Middle frontal gyrus (tissue), 1 donor: ENCODE results near the gene TMEM131.
"Not testable (repeated sequence)": the region's sequence is repeated elsewhere in the genome, so short reads cannot be mapped to it uniquely, and the experiment has no call there.

Source experiments
- DNase-seq: peaks from one replicate; pipeline ENCODE4 v3.0.0-alpha.2; 2015; ENCODE audit warnings: low spot score; ENCODE audit errors: extremely low spot score

Gene TMEM131

GRCh38 chr2:97868986-97869721 lies 126.6 kb downstream of the TMEM131 start:
- no peak for DNase-seq

- no peak for DNase-seq
These were observed 131.9 kb downstream of the TMEM131 start for GRCh38 chr2:97863829-97864228.

- DNase-seq = no peak
These were observed 134.6 kb downstream of the TMEM131 start for GRCh38 chr2:97861177-97861576.

GRCh38 chr2:97858442-97858841 lies 137.3 kb downstream of the TMEM131 start:
- no peak for DNase-seq

GRCh38 chr2:97857553-97857952 lies 138.2 kb downstream of the TMEM131 start:
- DNase-seq = no peak

GRCh38 chr2:97853057-97853456 lies 142.7 kb downstream of the TMEM131 start:
- DNase-seq = not testable (repeated sequence)

GRCh38 chr2:97851172-97851571 lies 144.6 kb downstream of the TMEM131 start:
- no peak for DNase-seq

GRCh38 chr2:97849881-97850528 lies 145.7 kb downstream of the TMEM131 start:
- no peak for DNase-seq

GRCh38 chr2:97848306-97848705 lies 147.4 kb downstream of the TMEM131 start:
- no peak for DNase-seq

GRCh38 chr2:97846716-97847115 lies 149.0 kb downstream of the TMEM131 start:
- DNase-seq = not testable (repeated sequence)

- DNase-seq = no peak
These were observed 149.9 kb downstream of the TMEM131 start for GRCh38 chr2:97845818-97846217.

- DNase-seq = no peak
These were observed 150.6 kb downstream of the TMEM131 start for GRCh38 chr2:97845133-97845532.

- DNase-seq = no peak
These were observed 151.4 kb downstream of the TMEM131 start for GRCh38 chr2:97844311-97844859.

GRCh38 chr2:97840198-97840597 lies 155.6 kb downstream of the TMEM131 start:
- DNase-seq = no peak

- no peak for DNase-seq
These were observed 161.1 kb downstream of the TMEM131 start for GRCh38 chr2:97834610-97835009.

- DNase-seq = no peak
These were observed 164.6 kb downstream of the TMEM131 start for GRCh38 chr2:97831121-97831520.

- not testable (repeated sequence) for DNase-seq
These were observed 166.5 kb downstream of the TMEM131 start for GRCh38 chr2:97829255-97829654.

GRCh38 chr2:97827013-97827412 lies 168.7 kb downstream of the TMEM131 start:
- DNase-seq = not testable (repeated sequence)

- not testable (repeated sequence) for DNase-seq
These were observed 169.4 kb downstream of the TMEM131 start for GRCh38 chr2:97826266-97826847.

GRCh38 chr2:97824011-97824410 lies 171.7 kb downstream of the TMEM131 start:
- DNase-seq = not testable (repeated sequence)

- DNase-seq = not testable (repeated sequence)
These were observed 173.9 kb downstream of the TMEM131 start for GRCh38 chr2:97821862-97822261.

- no peak for DNase-seq
These were observed 176.0 kb downstream of the TMEM131 start for GRCh38 chr2:97819754-97820153.
